Mesenchymal stem cell (in vitro differentiated cells and primary cell): ENCODE measurements around the gene LRWD1.
"Not testable (repeated sequence)": the region's sequence is repeated elsewhere in the genome, so short reads cannot be mapped to it uniquely, and the experiment has no call there.

Source experiments
- DNase-seq: peaks from one replicate; pipeline ENCODE4 v3.0.0-alpha.2; 2013
- H2AFZ ChIP-seq: one replicate; pipeline ENCODE4 v1.6.1; 2013; ENCODE audit warnings: low read depth, mild to moderate bottlenecking, control low read depth, inconsistent platforms, low read length, moderate library complexity
- H2AK5ac ChIP-seq: 2 replicates; pipeline ENCODE4 v1.6.1; 2013; ENCODE audit warnings: low read length, moderate library complexity, mild to moderate bottlenecking, inconsistent platforms; ENCODE audit not compliant: severe bottlenecking
- H2BK120ac ChIP-seq: one replicate; pipeline ENCODE4 v1.6.1; 2013; ENCODE audit warnings: low read depth, mild to moderate bottlenecking, inconsistent platforms, low read length, moderate library complexity
- H2BK12ac ChIP-seq, 2 experiments: one replicate each; pipeline ENCODE4 v1.6.1; 2013; ENCODE audit warnings: inconsistent platforms in 2 of 2, low read length in 2 of 2, mild to moderate bottlenecking in 2 of 2, moderate library complexity in 2 of 2, control low read depth in 1 of 2
- H2BK15ac ChIP-seq: one replicate; pipeline ENCODE4 v1.6.1; 2013; ENCODE audit warnings: mild to moderate bottlenecking, low read depth, inconsistent platforms; ENCODE audit not compliant: poor library complexity, severe bottlenecking
- H2BK5ac ChIP-seq: 2 replicates; pipeline ENCODE4 v1.6.1; 2013; ENCODE audit warnings: low read depth, mild to moderate bottlenecking, low read length, control low read depth, inconsistent platforms; ENCODE audit not compliant: poor library complexity, severe bottlenecking
- H3K14ac ChIP-seq, 2 experiments: one replicate each; pipeline ENCODE4 v1.6.1; 2013; ENCODE audit warnings: inconsistent platforms in 2 of 2, low read length in 2 of 2, control low read depth in 1 of 2, mild to moderate bottlenecking in 1 of 2, moderate library complexity in 1 of 2
- H3K18ac ChIP-seq, 2 experiments: one replicate each; pipeline ENCODE4 v1.6.1; 2013; ENCODE audit warnings: inconsistent platforms in 2 of 2, low read length in 2 of 2, control low read depth in 1 of 2, low read depth in 1 of 2, mild to moderate bottlenecking in 1 of 2
- H3K23ac ChIP-seq, 2 experiments: one replicate each; pipeline ENCODE4 v1.6.1; 2013; ENCODE audit warnings: inconsistent platforms in 2 of 2, low read length in 2 of 2, mild to moderate bottlenecking in 2 of 2, moderate library complexity in 2 of 2, control low read depth in 1 of 2
- H3K27ac ChIP-seq: 2 replicates; pipeline ENCODE4 v1.5.1; 2013; ENCODE audit warnings: mild to moderate bottlenecking, moderate library complexity, low read length, control low read depth, inconsistent platforms; ENCODE audit not compliant: poor library complexity, severe bottlenecking
- H3K27me3 ChIP-seq, 2 experiments: 2 replicates each; pipeline versions ENCODE4 v1.6.1 to v1.7.0; 2013; ENCODE audit warnings: low read length in 2 of 2, mild to moderate bottlenecking in 2 of 2, moderate library complexity in 2 of 2, control low read depth in 1 of 2, inconsistent platforms in 1 of 2; ENCODE audit not compliant: control insufficient read depth in 1 of 2, insufficient read depth in 1 of 2
- H3K36me3 ChIP-seq, 2 experiments: 2 replicates each; pipeline versions ENCODE4 v1.6.1 to v1.7.0; 2013; ENCODE audit warnings: low read length in 2 of 2, control low read depth in 1 of 2, inconsistent platforms in 1 of 2, low read depth in 1 of 2, mild to moderate bottlenecking in 1 of 2; ENCODE audit not compliant: insufficient read depth in 2 of 2, control insufficient read depth in 1 of 2
- H3K4ac ChIP-seq, 2 experiments: one replicate each; pipeline ENCODE4 v1.6.1; 2013; ENCODE audit warnings: inconsistent platforms in 2 of 2, low read length in 2 of 2, mild to moderate bottlenecking in 2 of 2, moderate library complexity in 2 of 2, control low read depth in 1 of 2, low read depth in 1 of 2
- H3K4me1 ChIP-seq: 2 replicates; pipeline ENCODE4 v1.6.1; 2013; ENCODE audit warnings: low read depth, low read length, control low read depth; ENCODE audit not compliant: control insufficient read depth, insufficient read depth
- H3K4me2 ChIP-seq: 2 replicates; pipeline ENCODE4 v1.6.1; 2013; ENCODE audit warnings: low read length, mild to moderate bottlenecking, inconsistent platforms; ENCODE audit not compliant: poor library complexity, severe bottlenecking
- H3K4me3 ChIP-seq, 2 experiments: 2 replicates each; pipeline versions ENCODE4 v1.5.1 to v1.7.0; 2013; ENCODE audit warnings: low read length in 2 of 2, mild to moderate bottlenecking in 2 of 2, control low read depth in 1 of 2, low read depth in 1 of 2; ENCODE audit not compliant: insufficient read depth in 1 of 2
- H3K79me1 ChIP-seq: replicated peaks from 2 replicates; pipeline ENCODE4 v1.6.1; 2013; ENCODE audit warnings: mild to moderate bottlenecking, control low read depth, low read length, inconsistent platforms; ENCODE audit not compliant: poor library complexity, severe bottlenecking
- H3K9ac ChIP-seq: 2 replicates; pipeline ENCODE4 v1.7.0; 2013; ENCODE audit warnings: mild to moderate bottlenecking, low read length, moderate library complexity
- H3K9me3 ChIP-seq: 2 replicates; pipeline ENCODE4 v1.7.0; 2013; ENCODE audit warnings: mild to moderate bottlenecking, low read length; ENCODE audit not compliant: control insufficient read depth
- H4K8ac ChIP-seq: one replicate; pipeline ENCODE4 v1.6.1; 2013; ENCODE audit warnings: inconsistent platforms, mild to moderate bottlenecking, low read length, moderate library complexity
- H4K91ac ChIP-seq: one replicate; pipeline ENCODE4 v1.6.1; 2013; ENCODE audit warnings: mild to moderate bottlenecking, low read length, inconsistent platforms
- WGBS: methylation state at CpG from one replicate; pipeline ENCODE4 v1.1.7; 2013; ENCODE audit warnings: mixed read lengths; 5-methylcytosine and 5-hydroxymethylcytosine counted together

Gene LRWD1

GRCh38 chr7:102494473-102495149 is 29.8 kb downstream of the LRWD1 start:
- H3K79me1 ChIP-seq, H3K9me3 ChIP-seq, H3K14ac ChIP-seq, H3K23ac ChIP-seq, H2AK5ac ChIP-seq, H3K18ac ChIP-seq, H3K4ac ChIP-seq, DNase-seq, H3K4me3 ChIP-seq, H3K4me2 ChIP-seq, H2BK12ac ChIP-seq, H2BK15ac ChIP-seq, H2BK5ac ChIP-seq, H2AFZ ChIP-seq, H2BK120ac ChIP-seq, H4K8ac ChIP-seq, H3K27me3 ChIP-seq, H3K4me1 ChIP-seq, H3K27ac ChIP-seq, H3K36me3 ChIP-seq, H4K91ac ChIP-seq, H3K9ac ChIP-seq: not testable (repeated sequence)
- no CpG with 5 or more reads among the region's 67 CpGs for WGBS

GRCh38 chr7:102496861-102497260 is 32.1 kb downstream of the LRWD1 start:
- H4K8ac ChIP-seq, H2BK120ac ChIP-seq, H2BK12ac ChIP-seq, H3K27me3 ChIP-seq, H3K23ac ChIP-seq, H3K36me3 ChIP-seq, H2AK5ac ChIP-seq, H2BK5ac ChIP-seq, H3K27ac ChIP-seq, H2BK15ac ChIP-seq, H3K4ac ChIP-seq, H3K79me1 ChIP-seq, H2AFZ ChIP-seq, H4K91ac ChIP-seq, H3K9ac ChIP-seq, DNase-seq, H3K4me1 ChIP-seq, H3K9me3 ChIP-seq, H3K4me2 ChIP-seq, H3K4me3 ChIP-seq, H3K14ac ChIP-seq, H3K18ac ChIP-seq: not testable (repeated sequence)
- WGBS = no CpG with 5 or more reads among the region's 10 CpGs

- H3K14ac ChIP-seq = not testable (repeated sequence)
Observed at GRCh38 chr7:102497308-102497707, 32.5 kb downstream of the LRWD1 start.

GRCh38 chr7:102498321-102498720 is 33.5 kb downstream of the LRWD1 start:
- not testable (repeated sequence) for H2AFZ ChIP-seq, H3K79me1 ChIP-seq, H3K23ac ChIP-seq, H2AK5ac ChIP-seq, H3K18ac ChIP-seq, H3K4ac ChIP-seq, H2BK120ac ChIP-seq, H3K36me3 ChIP-seq, H2BK12ac ChIP-seq, H3K4me2 ChIP-seq, H4K8ac ChIP-seq, H3K27ac ChIP-seq, H2BK15ac ChIP-seq, H2BK5ac ChIP-seq, H3K9ac ChIP-seq, H3K9me3 ChIP-seq, DNase-seq, H3K4me3 ChIP-seq, H3K27me3 ChIP-seq, H4K91ac ChIP-seq, H3K14ac ChIP-seq, H3K4me1 ChIP-seq
- no CpG with 5 or more reads among the region's 16 CpGs for WGBS

More at GRCh38 chr7:102497308-102497707, 32.5 kb downstream of the LRWD1 start:
- not testable (repeated sequence) for H3K9ac ChIP-seq, H3K23ac ChIP-seq, H2AK5ac ChIP-seq, H3K36me3 ChIP-seq, H3K4ac ChIP-seq, H3K18ac ChIP-seq, H2BK5ac ChIP-seq, H2BK120ac ChIP-seq, H4K91ac ChIP-seq, H3K9me3 ChIP-seq, H3K4me3 ChIP-seq, H3K4me2 ChIP-seq, H3K27me3 ChIP-seq, H2BK15ac ChIP-seq, DNase-seq, H3K79me1 ChIP-seq, H2BK12ac ChIP-seq, H2AFZ ChIP-seq, H4K8ac ChIP-seq, H3K4me1 ChIP-seq, H3K27ac ChIP-seq
- WGBS = no CpG with 5 or more reads among the region's 5 CpGs
